GM20000 (cell line): Measurements from ENCODE around the gene TMCC1.

Experiments used
- DNase-seq: peaks from one replicate; pipeline ENCODE4 v3.0.0; 2012; ENCODE audit warnings: low spot score
- TF ChIP-seq, protein P1 (sequence below): IDR thresholded peaks from 2 replicates; pipeline ENCODE4 v1.5.1; 2012; ENCODE audit warnings: mild to moderate bottlenecking, control low read depth; ENCODE audit errors: extremely low read depth, missing control alignments

Gene TMCC1

DNA sequence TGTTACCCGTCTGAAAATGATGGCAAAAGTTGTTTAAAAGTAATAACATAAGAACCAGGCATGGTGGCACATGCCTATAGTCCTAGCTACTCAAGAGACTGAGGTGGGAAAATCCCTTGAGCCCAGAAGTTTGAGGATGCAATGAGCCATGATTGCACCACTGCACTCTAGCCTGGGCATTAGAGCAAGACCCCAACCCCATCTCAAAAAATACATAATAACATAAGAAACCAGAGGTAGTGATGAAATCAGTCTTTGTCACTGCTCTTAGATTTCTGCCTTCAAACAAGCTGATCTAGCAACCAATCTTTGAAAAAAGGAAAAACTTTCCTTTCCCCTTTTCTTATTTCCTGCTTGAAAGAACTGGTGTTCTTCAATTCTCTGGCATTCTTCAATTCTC lies 71.3 kb downstream of the TMCC1 start:
- TF ChIP-seq, protein P1, sequence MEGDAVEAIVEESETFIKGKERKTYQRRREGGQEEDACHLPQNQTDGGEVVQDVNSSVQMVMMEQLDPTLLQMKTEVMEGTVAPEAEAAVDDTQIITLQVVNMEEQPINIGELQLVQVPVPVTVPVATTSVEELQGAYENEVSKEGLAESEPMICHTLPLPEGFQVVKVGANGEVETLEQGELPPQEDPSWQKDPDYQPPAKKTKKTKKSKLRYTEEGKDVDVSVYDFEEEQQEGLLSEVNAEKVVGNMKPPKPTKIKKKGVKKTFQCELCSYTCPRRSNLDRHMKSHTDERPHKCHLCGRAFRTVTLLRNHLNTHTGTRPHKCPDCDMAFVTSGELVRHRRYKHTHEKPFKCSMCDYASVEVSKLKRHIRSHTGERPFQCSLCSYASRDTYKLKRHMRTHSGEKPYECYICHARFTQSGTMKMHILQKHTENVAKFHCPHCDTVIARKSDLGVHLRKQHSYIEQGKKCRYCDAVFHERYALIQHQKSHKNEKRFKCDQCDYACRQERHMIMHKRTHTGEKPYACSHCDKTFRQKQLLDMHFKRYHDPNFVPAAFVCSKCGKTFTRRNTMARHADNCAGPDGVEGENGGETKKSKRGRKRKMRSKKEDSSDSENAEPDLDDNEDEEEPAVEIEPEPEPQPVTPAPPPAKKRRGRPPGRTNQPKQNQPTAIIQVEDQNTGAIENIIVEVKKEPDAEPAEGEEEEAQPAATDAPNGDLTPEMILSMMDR: no peak
- no peak for DNase-seq

DNA sequence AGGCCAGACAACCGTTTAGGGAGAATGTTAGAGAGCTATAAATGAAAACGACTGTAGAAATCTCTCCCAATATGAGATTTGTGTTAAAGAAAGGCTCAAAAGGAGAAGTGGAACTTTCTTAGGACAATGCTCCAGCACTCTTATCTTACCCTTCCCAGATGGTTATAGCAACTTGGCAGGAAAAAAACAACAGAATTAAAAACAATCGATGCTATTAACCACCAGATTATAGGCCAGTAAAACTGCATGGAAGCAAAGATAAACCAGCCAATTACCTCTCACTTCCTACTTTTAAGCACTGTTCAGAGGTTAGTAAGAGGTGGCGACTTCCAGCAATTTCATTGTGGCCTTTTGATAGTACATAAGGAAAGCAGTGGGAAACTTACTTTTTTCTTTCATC lies 72.9 kb downstream of the TMCC1 start:
- no peak for DNase-seq
- TF ChIP-seq, protein P1: no peak

DNA sequence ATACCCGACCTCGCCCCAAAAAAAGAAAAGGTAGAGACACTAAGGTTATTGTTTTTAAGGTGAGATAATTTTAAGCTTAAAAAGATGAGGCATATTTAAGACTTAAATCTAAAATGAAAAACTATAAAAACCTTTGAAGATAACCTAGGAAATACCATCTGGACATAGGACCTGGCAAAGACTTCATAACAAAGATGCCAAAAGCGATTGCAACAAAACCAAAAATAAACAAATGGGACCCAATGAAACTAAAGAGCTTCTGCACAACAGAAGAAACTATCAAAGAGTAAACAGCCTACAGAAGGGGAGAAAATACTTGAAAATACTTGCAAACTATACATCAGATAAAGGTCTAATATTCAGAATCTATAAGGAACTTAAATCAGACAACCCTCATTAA lies 80.9 kb downstream of the TMCC1 start:
- DNase-seq: no peak
- TF ChIP-seq, protein P1: no peak

DNA sequence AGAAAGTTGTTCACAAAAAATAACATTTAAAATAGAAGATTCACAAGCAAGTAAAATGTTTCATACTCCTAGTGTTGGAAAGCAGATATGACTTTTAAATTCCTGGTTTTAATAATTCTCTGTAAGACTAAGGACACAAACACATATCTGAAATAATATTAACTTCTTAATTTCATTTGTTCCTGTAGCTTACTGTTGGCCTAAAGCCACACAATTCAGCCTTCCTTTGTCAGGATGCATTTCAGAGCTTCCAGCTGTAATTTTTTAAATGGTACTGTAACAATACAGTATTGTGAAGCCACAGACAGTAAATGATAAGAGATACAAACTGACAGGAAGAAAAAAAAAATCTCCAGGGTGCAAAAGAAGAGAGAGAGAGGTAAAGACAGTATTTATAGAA lies 84.2 kb downstream of the TMCC1 start:
- no peak for DNase-seq
- TF ChIP-seq, protein P1: no peak

DNA sequence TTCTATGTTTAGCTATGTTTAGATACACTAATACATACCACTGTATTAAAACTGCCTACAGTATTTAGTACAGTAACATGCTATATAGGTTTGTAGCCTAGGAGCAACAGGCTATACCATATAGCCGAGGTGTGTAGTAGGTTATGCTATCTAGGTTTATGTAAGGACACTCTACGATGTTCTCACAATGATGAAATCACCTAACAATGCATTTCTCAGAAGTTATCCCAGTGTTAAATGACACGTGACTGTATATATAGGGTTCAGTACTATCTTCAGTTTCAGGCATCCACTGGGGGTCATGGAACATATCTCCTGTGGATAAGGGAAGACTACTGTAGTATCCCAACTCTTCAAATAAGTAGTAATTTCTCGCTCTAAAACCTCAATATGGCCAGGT lies 97.4 kb downstream of the TMCC1 start:
- TF ChIP-seq, protein P1: no peak
- DNase-seq: no peak

DNA sequence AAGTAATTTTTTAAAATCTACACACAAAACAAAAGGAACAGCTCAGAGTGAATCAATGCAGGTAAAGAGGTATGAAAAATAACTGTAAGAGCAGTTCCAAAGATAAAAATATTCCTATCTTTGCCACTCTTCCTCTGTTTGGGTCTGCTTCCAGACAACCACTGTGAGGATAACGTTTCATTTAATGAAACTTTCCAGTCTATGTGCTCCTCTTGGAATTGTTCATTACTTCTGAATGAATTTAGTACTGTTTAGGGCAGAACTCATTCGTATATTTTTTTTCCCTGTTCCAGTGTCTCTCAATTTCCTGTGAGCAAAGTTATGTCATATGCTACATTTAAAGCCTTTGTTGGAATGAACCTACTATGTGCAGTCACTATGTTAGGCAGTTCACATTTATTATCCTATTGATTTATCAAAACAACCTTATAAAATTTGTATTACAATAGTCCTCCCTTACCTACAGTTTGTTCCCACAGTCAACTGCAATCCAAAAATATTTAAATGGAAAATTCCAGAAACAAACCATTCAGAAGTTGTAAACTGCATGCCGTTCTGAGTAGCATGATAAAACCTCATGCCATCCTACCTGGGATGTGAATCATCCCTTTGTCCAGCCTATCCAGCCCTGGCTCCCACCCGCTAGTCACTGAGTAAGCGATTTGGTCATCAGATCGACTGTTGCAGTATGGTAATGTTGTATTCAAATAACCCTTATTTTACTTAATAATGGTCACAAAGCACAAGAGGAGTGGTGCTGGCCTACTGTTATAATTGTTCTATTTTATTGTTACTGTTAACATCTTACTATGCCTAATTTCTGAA lies 98.1 kb downstream of the TMCC1 start:
- TF ChIP-seq, protein P1: no peak
- no peak for DNase-seq

DNA sequence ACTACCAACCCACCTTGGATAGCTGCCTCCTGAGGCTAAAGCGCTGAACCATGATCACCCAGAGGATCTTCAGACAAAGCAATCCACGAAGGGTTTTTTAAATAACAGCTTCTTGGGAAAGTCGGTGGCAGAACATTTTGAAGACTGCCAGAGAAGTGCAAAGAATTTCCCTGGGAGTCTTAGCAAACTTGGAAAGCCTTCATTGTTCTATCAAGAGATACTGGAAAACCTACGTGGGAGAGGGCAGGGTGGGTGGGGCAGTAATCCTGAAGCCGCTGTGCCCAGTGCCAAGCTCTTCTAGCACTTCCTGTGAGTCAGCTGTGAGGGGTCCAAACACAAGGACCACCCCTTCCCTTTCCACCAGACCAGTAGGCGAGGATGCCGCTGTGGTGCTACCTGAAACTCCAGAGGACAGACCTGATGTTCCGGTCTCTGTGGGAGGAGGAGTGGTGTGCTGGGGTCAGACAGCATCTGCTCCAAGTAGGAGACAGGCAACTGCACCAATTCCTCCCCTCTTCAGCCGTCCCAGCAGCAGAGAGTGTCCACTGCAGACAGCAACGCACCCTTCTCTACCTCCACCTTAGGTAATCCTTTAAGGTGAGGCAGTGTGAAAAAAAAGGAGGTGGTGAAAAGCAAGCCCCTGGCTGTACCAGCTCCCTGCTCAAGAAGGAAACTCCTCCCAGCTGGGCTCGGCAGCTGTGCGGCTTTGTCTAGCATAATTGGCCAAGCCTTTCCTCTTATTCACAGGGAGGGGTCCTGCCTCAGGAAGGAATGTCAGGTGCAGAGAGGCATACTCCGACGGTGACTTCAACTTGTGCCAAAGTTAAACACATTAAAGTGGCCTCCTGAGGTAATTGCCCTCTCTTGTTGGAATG lies 99.0 kb downstream of the TMCC1 start:
- TF ChIP-seq, protein P1: no peak
- peak; percentile 14 for DNase-seq
